Cardiac fibroblast (primary cell): ENCODE data around the gene CCNA2.

ENCODE experiments used
- DNase-seq, 2 donors: peaks; one replicate each; pipeline versions ENCODE4 v3.0.0 to v3.0.0-alpha.2; 2010; ENCODE audit warnings: low read depth in 2 of 2
- H3K4me3 ChIP-seq, 2 donors: replicated peaks in 1 of 2; 1 replicate in 1 of 2; 2 replicates in 1 of 2; pipeline ENCODE4 v1.5.1; 2011; ENCODE audit warnings: low read depth in 2 of 2, low read length in 2 of 2, mild to moderate bottlenecking in 2 of 2, moderate library complexity in 1 of 2
- CTCF ChIP-seq: IDR thresholded peaks from one replicate; pipeline ENCODE4 v1.5.1; 2011; ENCODE audit warnings: low read depth, mild to moderate bottlenecking, low read length, inconsistent platforms

The CCNA2 gene

GRCh38 chr4:121799867-121800501, 23.7 kb downstream of the CCNA2 start:
- no peak for DNase-seq
- TF ChIP-seq CTCF = no peak
- no peak overlapping the region for H3K4me3 ChIP-seq

- no peak for TF ChIP-seq CTCF
- no peak for DNase-seq
- no peak overlapping the region for H3K4me3 ChIP-seq
Observed at GRCh38 chr4:121799208-121799823, 24.4 kb downstream of the CCNA2 start.

- H3K4me3 ChIP-seq = no peak overlapping the region
- DNase-seq = no peak
- TF ChIP-seq CTCF = no peak
Observed at GRCh38 chr4:121796283-121796682, 27.4 kb downstream of the CCNA2 start.

GRCh38 chr4:121794505-121795188, 29.0 kb downstream of the CCNA2 start:
- peak in 1 of 2 donors; percentile 57 for DNase-seq
- H3K4me3 ChIP-seq = no peak overlapping the region
- no peak for TF ChIP-seq CTCF

- no peak for DNase-seq
- no peak for TF ChIP-seq CTCF
Observed at GRCh38 chr4:121792966-121793365, 30.7 kb downstream of the CCNA2 start.

GRCh38 chr4:121791481-121791880, 32.2 kb downstream of the CCNA2 start:
- peak in 1 of 2 donors; percentile 60 for DNase-seq
- TF ChIP-seq CTCF = no peak
- H3K4me3 ChIP-seq = no peak overlapping the region

More at GRCh38 chr4:121792966-121793365, 30.7 kb downstream of the CCNA2 start:
- H3K4me3 ChIP-seq = no peak overlapping the region
